HG03039 (cell line): ENCODE measurements around the gene PSMC6.

Experiments used
- ATAC-seq: cut with Tn5 transposase; IDR thresholded peaks from one replicate; pipeline ENCODE4 v1.9.1; 2021; ENCODE audit warnings: mild to moderate bottlenecking, moderate library complexity; ENCODE audit not compliant: unreplicated experiment

Gene PSMC6

GRCh38 chr14:52706724-52707706, at the start of gene PSMC6:
PSMC6 (plus strand) TSS chr14:52707200; CDS start chr14:52707220, 20 bp downstream.
- ATAC-seq, result peak; percentile 93

- no peak for ATAC-seq
Measured at GRCh38 chr14:52660325-52660724, 46.7 kb upstream of the PSMC6 start.

- ATAC-seq, result no peak
Measured at GRCh38 chr14:52660832-52661231, 46.2 kb upstream of the PSMC6 start.

GRCh38 chr14:52661314-52661713, 45.7 kb upstream of the PSMC6 start:
- no peak for ATAC-seq

GRCh38 chr14:52663850-52664249, 43.1 kb upstream of the PSMC6 start:
- ATAC-seq, result no peak

GRCh38 chr14:52678591-52678990, 28.4 kb upstream of the PSMC6 start:
- no peak for ATAC-seq

- ATAC-seq, result no peak
Measured at GRCh38 chr14:52683985-52684520, 22.9 kb upstream of the PSMC6 start.

- ATAC-seq, result no peak
Measured at GRCh38 chr14:52686176-52686575, 20.8 kb upstream of the PSMC6 start.

GRCh38 chr14:52690983-52691760, 15.8 kb upstream of the PSMC6 start:
- ATAC-seq, result no peak

- ATAC-seq, result no peak
Measured at GRCh38 chr14:52692248-52692962, 14.6 kb upstream of the PSMC6 start.

GRCh38 chr14:52693036-52693435, 14.0 kb upstream of the PSMC6 start:
- ATAC-seq, result no peak

GRCh38 chr14:52693532-52693931, 13.5 kb upstream of the PSMC6 start:
- no peak for ATAC-seq

GRCh38 chr14:52694761-52695480, 12.1 kb upstream of the PSMC6 start:
- peak; percentile 49 for ATAC-seq

GRCh38 chr14:52695481-52696091, 11.4 kb upstream of the PSMC6 start, which contains the start of gene ERO1A:
ERO1A (minus strand) TSS chr14:52695558; CDS start chr14:52695481, 77 bp downstream.
- peak; percentile 63 for ATAC-seq

GRCh38 chr14:52700701-52701172, 6.3 kb upstream of the PSMC6 start:
- ATAC-seq, result no peak

- no peak for ATAC-seq
Measured at GRCh38 chr14:52701223-52701622, 5.8 kb upstream of the PSMC6 start.

- ATAC-seq, result no peak
Measured at GRCh38 chr14:52703225-52703624, 3.8 kb upstream of the PSMC6 start.

GRCh38 chr14:52703664-52704063, 3.3 kb upstream of the PSMC6 start:
- ATAC-seq, result no peak

GRCh38 chr14:52706286-52706685, 714 bp upstream of the PSMC6 start:
- no peak for ATAC-seq
